Type B pancreatic cell (in vitro differentiated cells): Measurements from ENCODE around the gene DCHS1. TPM values are rescaled to one million over a fixed set of nuclear protein-coding genes. Genes with fewer than 3 reads are reported as not detected.
A peak's percentile ranks its signal among the peaks of the same experiment; 100 is the strongest.
"Not testable (repeated sequence)": the region's sequence is repeated elsewhere in the genome, so short reads cannot be mapped to it uniquely, and the experiment has no call there.

Experiments used
- DNase-seq: peaks from one replicate; pipeline ENCODE4 v3.0.0; 2021; ENCODE audit warnings: mixed read lengths; ENCODE audit not compliant: unreplicated experiment; ENCODE audit errors: extremely low spot score
- H3K27ac Mint-ChIP-seq: 2 replicates; pipeline ENCODE4 v1.8.0; 2021; ENCODE audit warnings: mild to moderate bottlenecking, mixed read lengths
- H3K27me3 Mint-ChIP-seq: 2 replicates; pipeline ENCODE4 v1.8.0; 2021; ENCODE audit warnings: mixed read lengths
- H3K36me3 Mint-ChIP-seq: 2 replicates; pipeline ENCODE4 v1.8.0; 2021; ENCODE audit warnings: mixed read lengths
- H3K4me1 Mint-ChIP-seq: one replicate; pipeline ENCODE4 v1.8.0; 2021; ENCODE audit warnings: mixed read lengths; ENCODE audit not compliant: unreplicated experiment
- H3K4me3 Mint-ChIP-seq: 2 replicates; pipeline ENCODE4 v1.8.0; 2021; ENCODE audit warnings: mild to moderate bottlenecking, mixed read lengths
- H3K9me3 Mint-ChIP-seq: 2 replicates; pipeline ENCODE4 v1.8.0; 2021; ENCODE audit warnings: mixed read lengths
- CTCF ChIP-seq: fragments of 200-600 bp; sonication (generic); conservative IDR thresholded peaks from 2 replicates; pipeline ENCODE4 v1.5.0; 2021; ENCODE audit warnings: antibody characterized with exemption, mild to moderate bottlenecking
- total RNA-seq: library from RNA; stranded (reverse); gene quantifications from 2 replicates; pipeline ENCODE4 v1.2.1, GENCODE V29; 2021; ENCODE audit warnings: low replicate concordance

The DCHS1 gene
- total RNA-seq, 1 donor from 2014 or later = 54.9 TPM

- H3K9me3 Mint-ChIP-seq = no peaks in the 10 kb centered on the region
- no peaks in the 10 kb centered on the region for H3K36me3 Mint-ChIP-seq
- H3K4me3 Mint-ChIP-seq = no peak overlapping the region
- H3K27me3 Mint-ChIP-seq = no peaks in the 10 kb centered on the region
- no peak for DNase-seq
- no peaks in the 10 kb centered on the region for H3K4me1 Mint-ChIP-seq
- no peak overlapping the region for H3K27ac Mint-ChIP-seq
- TF ChIP-seq CTCF = no peak
Observed at GRCh38 chr11:6693342-6694228, 38.0 kb upstream of the DCHS1 start.

- Mint-ChIP-seq H3K4me1 (no peaks in the 10 kb centered on the region), H3K4me3 (no peak overlapping the region), H3K9me3 (no peaks in the 10 kb centered on the region), H3K27ac (no peak overlapping the region), H3K36me3 (no peaks in the 10 kb centered on the region), H3K27me3 (peaks cover 4% of the 10 kb centered on the region)
- no peak for DNase-seq
- TF ChIP-seq CTCF = no peak
Observed at GRCh38 chr11:6692128-6692527, 36.5 kb upstream of the DCHS1 start.

GRCh38 chr11:6690431-6691132 lies 35.0 kb upstream of the DCHS1 start:
- not testable (repeated sequence) for H3K9me3 Mint-ChIP-seq, H3K4me1 Mint-ChIP-seq, H3K27me3 Mint-ChIP-seq, H3K27ac Mint-ChIP-seq, DNase-seq, H3K36me3 Mint-ChIP-seq, H3K4me3 Mint-ChIP-seq

- DNase-seq = no peak
- H3K9me3 Mint-ChIP-seq = no peaks in the 10 kb centered on the region
- H3K4me3 Mint-ChIP-seq = no peak overlapping the region
- no peaks in the 10 kb centered on the region for H3K36me3 Mint-ChIP-seq
- TF ChIP-seq CTCF = no peak
- peaks cover 4% of the 10 kb centered on the region for H3K27me3 Mint-ChIP-seq
- no peak overlapping the region for H3K27ac Mint-ChIP-seq
- H3K4me1 Mint-ChIP-seq = no peaks in the 10 kb centered on the region
Observed at GRCh38 chr11:6687876-6688275, 32.3 kb upstream of the DCHS1 start.

GRCh38 chr11:6686006-6686405 lies 30.4 kb upstream of the DCHS1 start:
- TF ChIP-seq CTCF = no peak
- DNase-seq = no peak
- no peak overlapping the region for H3K4me3 Mint-ChIP-seq
- peaks cover 4% of the 10 kb centered on the region for H3K27me3 Mint-ChIP-seq
- no peak overlapping the region for H3K27ac Mint-ChIP-seq
- H3K36me3 Mint-ChIP-seq = peaks cover 5% of the 10 kb centered on the region
- H3K4me1 Mint-ChIP-seq = peaks cover 5% of the 10 kb centered on the region
- H3K9me3 Mint-ChIP-seq = no peaks in the 10 kb centered on the region

- peak overlapping the region; percentile 99 for H3K4me3 Mint-ChIP-seq
- not testable (repeated sequence) for H3K27me3 Mint-ChIP-seq, DNase-seq, H3K4me1 Mint-ChIP-seq, H3K9me3 Mint-ChIP-seq
- H3K36me3 Mint-ChIP-seq = peaks cover 12% of the 10 kb centered on the region
- H3K27ac Mint-ChIP-seq = peak overlapping the region; percentile 87
Observed at GRCh38 chr11:6684068-6684467, 28.5 kb upstream of the DCHS1 start.
